ENCODE results near the gene NDUFS7. TPM values are rescaled to one million over a fixed set of nuclear protein-coding genes. Genes with fewer than 3 reads are reported as not detected.
A peak's percentile ranks its signal among the peaks of the same experiment; 100 is the strongest.

The NDUFS7 gene
- total and polyA plus RNA-seq, 11 donors: 205 to 717 (median 336) TPM

GRCh38 chr19:1361601-1362386, 21.9 kb upstream of the NDUFS7 start:
- 66 to 77% (median 70%) methylated on average over 30 of the region's 30 CpGs for WGBS, 4 donors
- H3K27me3 ChIP-seq: no peaks in the 10 kb centered on the region
- intact Hi-C loops (cut with DNase I): no loop called here
- H3K4me3 ChIP-seq: peak overlapping the region in 7 of 12 donors; percentile 18 to 50 (median 37)
- peaks cover 0 to 94% (median 78%) of the 10 kb centered on the region in 9 donors for H3K36me3 ChIP-seq
- DNase-seq (no peak), ATAC-seq (peak; percentile 24 to 40 (median 32))
- peaks cover 0 to 42% (median 18%) of the 10 kb centered on the region in 12 donors for H3K4me1 ChIP-seq
- no peaks in the 10 kb centered on the region for H3K9me3 ChIP-seq
- no peak for TF ChIP-seq CTCF (IDR thresholded peaks at IDR 0.05)
- H3K27ac ChIP-seq: peak overlapping the region in 11 of 12 donors; percentile 37 to 86 (median 61)

GRCh38 chr19:1362387-1363257, 21.1 kb upstream of the NDUFS7 start:
- no peak for TF ChIP-seq CTCF (IDR thresholded peaks at IDR 0.05)
- TF ChIP-seq POLR2A (IDR thresholded peaks at IDR 0.05): no peak
- Histone ChIP-seq H3K27me3 (no peaks in the 10 kb centered on the region), H3K9me3 (no peaks in the 10 kb centered on the region), H3K4me1 (peaks cover 0 to 44% (median 17%) of the 10 kb centered on the region in 12 donors), H3K27ac (peak overlapping the region in 6 of 12 donors; percentile 37 to 86 (median 62)), H3K36me3 (peaks cover 0 to 94% (median 78%) of the 10 kb centered on the region in 9 donors), H3K4me3 (peak overlapping the region in 1 of 12 donors; percentile 48)
- intact Hi-C loops (cut with DNase I): no loop called here
- 86 to 93% (median 90%) methylated on average over 40 to 42 of the region's 42 CpGs for WGBS, 4 donors
- DNase-seq: no peak
- ATAC-seq: no peak

- Histone ChIP-seq H3K27me3 (no peaks in the 10 kb centered on the region), H3K9me3 (no peaks in the 10 kb centered on the region), H3K27ac (peak overlapping the region in 1 of 12 donors; percentile 3), H3K4me3 (peak overlapping the region in 1 of 12 donors; percentile 9), H3K36me3 (peaks cover 0 to 94% (median 77%) of the 10 kb centered on the region in 9 donors), H3K4me1 (peaks cover 0 to 46% (median 17%) of the 10 kb centered on the region in 12 donors)
- intact Hi-C loops (cut with DNase I): no loop called here
- 81 to 90% (median 86%) methylated on average over 10 of the region's 10 CpGs for WGBS, 4 donors
- no peak for ATAC-seq
- no peak for TF ChIP-seq CTCF (IDR thresholded peaks at IDR 0.05)
- no peak for DNase-seq
Measured at GRCh38 chr19:1363599-1363998, 20.1 kb upstream of the NDUFS7 start.
